Stimulated activated naive CD8-positive, alpha-beta T cell treated with anti-CD3 and anti-CD28 coated beads, Interleukin-15, Interleukin-2, amounts not matched to agents 100 U/mL and 50 U/mL, for 24 hours (primary cell): ENCODE measurements around the gene PADI2.

Experiments
- ATAC-seq: fragments of 150-1000 bp; cut with Tn5 transposase; one replicate; pipeline ENCODE4 v1.10.0; 2021
- DNase-seq: peaks from one replicate; pipeline ENCODE4 v3.0.0; 2021

The PADI2 gene

DNA sequence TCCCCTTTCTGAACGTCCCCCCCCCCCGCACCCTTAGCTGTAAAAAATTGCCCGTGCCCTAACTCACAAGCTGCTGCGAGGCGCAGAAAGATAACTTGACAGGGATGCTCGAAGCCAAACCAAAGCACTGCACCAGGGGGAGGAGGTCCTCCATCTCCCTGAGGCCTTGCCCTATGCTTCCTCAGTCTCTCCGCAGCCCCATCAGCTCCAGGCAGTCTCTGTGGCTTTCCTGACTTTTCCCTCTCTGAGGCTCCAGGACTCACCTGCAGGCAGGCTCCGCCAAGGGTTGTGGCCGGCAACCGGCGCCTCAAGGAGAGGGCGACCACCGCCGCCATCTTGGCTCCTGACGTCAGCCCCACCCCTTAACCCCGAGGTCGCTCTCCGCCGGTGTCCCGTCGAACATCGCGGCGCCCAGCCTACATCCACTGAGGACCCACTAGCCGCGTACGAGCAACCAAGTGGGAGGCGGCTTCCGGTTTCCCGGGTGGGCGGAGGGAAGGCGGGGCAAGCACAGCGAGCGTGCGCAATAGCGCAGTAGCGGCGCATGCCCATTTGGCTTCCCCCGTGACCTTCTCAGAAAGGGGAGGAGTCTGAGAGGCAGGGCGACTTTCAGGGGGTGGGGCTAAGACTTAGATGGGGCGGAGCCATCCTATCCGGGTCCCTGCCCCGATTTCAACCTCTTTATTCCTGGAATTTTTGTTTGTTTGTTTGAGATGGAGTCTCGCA is 65.4 kb downstream of the PADI2 start, which contains the start of gene SDHB:
Gene SDHB (minus strand): TSS at position 348 of the 726 bp plus-strand sequence. CDS start 13 bp downstream, at position 335.
- ATAC-seq: peak; percentile 100
- DNase-seq: peak; percentile 99

DNA sequence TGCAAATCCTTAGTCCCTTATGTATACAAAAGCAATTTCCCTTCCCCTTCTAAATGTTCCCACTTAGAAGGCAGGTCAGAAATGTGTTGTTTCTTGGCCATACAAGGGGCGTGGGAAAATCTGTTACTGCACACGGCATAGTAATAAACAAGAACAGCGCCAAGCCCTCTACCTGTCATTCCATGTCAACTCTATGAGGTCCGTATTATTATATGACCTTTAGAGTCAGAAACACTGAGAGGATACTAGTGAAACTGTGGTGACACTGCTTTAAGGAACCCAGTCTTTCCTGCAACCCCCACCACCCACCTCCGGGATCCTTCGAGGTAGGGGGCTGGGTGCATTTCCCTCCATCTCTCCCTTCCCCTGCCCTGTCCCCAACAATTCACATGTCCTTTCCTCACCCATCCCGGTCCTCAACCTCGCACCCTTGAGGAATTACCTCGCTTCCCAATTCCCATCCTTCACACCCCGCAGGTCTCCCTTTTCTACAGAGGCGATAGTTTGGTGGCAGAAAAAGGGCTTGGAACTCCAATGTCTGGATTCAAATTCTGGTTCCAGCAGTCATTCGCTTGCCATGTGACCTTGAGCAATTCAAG is 66.1 kb downstream of the PADI2 start:
- ATAC-seq (no peak), DNase-seq (peak; percentile 12)

DNA sequence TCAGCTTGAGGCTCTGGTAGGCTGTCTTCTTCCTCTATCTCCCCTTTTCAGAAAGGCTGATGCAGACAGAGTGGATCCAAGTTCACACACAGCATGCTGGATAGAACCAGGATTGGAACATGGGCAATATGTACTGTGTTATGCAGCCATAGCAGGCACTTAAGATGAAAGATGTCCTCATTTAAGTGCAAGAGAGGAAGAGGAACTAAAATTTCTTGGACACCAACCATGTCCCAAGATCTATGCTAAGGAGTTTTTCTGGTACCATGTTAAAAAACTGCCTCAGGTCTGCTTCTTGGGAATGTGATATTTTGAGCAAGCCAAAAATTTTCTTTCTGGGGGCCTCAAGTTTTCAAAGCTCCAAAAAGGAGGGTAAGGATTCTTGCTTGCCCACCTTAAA is 66.6 kb downstream of the PADI2 start:
- ATAC-seq (no peak), DNase-seq (no peak)

DNA sequence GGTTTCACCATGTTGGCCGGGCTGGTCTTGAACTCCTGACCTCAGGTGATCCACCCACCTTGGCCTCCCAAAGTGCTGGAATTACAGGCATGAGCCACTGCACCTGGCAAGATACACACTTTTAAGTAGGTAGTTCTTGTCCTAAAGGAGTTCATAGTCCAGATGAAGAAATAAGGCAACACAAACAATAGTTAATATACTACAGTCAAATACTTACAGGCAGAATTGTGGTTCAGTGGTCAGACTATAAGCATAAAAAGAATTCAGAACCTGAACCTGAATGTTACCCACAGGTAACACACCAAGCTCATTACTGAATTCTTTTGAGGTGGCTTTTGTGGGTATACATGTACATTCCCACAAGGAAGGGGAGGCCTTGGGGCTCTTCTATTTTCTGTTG is 67.2 kb downstream of the PADI2 start:
- ATAC-seq (no peak), DNase-seq (no peak)

DNA sequence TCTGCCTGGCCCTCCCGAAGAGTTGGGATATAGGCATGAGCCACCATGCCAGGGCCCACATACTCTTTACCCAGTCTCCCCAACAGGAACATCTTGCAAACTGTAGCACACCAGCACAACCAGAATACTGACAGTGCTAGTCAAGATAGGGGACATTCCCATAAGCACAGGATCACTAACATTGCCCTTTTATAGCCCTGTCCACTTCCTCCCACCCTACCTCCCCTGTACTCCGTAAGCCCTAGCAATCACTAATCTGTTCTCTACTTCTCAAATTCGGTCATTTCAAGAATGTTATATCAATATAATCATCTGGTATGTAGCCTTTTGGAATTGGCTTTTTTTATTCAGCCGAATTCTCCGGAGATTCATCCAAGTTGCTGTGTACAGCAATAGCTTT is 71.3 kb downstream of the PADI2 start:
- no peak for DNase-seq
- ATAC-seq: no peak

DNA sequence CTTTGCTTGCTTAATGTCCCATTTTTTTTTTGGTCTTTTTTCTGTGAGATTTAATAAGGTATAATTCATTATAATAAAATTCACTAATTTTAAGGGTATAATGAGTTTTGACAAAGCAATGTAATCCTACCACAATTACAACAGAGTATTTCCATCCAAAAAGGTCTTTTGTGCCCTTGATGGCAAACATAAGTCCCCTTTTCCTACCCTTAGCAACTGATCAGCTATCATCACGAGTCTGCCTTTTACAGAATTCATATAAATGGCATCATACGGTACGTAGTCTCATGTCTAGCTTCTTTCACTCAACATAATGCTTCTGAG is 73.0 kb downstream of the PADI2 start:
- ATAC-seq: no peak
- DNase-seq: no peak

DNA sequence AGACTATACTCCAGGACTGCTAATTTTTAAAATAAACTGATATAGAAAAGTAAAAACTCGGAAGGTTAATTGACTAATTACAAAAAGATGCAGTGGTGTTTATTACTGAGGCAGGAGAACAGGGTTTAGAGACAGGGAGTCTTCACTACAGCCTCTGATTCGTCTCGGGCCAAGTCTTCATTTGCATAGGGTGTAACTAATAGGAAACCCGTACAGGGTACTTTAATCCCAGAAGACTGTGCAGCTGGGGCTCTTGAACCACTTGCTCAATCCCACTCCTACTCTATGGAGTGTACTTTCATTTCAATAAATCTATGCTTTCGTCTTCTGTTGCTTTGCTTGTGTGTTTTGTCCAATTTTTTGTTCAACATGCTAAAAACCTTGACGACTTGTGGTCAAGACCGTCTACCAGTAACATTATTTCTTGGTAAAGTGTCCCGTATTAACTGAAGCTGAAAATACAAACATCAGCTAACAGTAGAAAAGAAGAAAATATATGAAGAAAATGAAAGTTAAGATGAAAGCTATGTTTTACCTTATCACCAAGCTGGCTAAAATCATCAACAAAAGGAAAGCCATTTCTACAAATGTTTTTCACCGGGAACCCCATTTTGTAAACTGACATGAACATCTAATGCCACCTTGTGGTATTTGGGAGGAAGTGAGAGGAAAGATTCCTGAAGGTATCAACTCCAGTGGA is 73.5 kb downstream of the PADI2 start:
- DNase-seq (no peak), ATAC-seq (no peak)

DNA sequence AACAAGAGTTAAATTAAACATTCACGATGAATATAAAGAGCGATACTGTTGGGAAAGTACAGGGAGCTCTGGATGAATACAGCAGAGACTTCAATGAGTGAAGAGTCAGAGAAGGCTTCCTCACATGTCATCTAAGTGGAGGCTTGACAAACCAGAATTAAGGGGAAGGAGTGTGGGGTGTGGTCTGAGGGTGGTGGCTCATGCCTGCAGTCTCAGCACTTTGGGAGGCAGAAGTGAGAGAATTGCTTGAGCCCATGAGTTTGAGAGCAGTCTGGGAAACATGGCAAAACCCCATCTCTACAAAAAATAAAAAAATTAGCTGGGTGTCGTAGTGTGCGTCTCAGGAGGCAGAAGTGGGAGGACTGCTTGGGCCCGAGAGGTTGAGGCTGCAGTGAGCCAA is 74.1 kb downstream of the PADI2 start:
- ATAC-seq (no peak), DNase-seq (no peak)

DNA sequence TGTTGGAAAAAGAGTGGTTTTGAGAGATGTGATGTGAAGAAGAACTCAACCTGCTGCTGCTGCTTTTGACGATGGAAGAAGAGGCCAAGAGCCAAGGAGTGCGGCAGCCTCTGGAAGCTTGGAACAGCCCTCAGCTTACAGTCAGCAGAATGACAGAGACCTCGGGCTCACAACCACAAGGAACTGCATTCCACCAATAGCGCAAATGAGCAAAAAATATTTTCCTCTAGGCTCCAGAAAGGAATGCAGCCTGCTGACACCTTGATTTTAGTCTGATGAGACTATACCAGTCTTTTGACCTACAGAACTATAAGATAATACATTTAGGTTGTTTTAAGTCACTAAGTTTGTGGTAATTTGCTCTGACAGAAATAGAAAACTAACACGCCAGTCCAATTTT is 75.6 kb downstream of the PADI2 start:
- ATAC-seq: no peak
- no peak for DNase-seq

DNA sequence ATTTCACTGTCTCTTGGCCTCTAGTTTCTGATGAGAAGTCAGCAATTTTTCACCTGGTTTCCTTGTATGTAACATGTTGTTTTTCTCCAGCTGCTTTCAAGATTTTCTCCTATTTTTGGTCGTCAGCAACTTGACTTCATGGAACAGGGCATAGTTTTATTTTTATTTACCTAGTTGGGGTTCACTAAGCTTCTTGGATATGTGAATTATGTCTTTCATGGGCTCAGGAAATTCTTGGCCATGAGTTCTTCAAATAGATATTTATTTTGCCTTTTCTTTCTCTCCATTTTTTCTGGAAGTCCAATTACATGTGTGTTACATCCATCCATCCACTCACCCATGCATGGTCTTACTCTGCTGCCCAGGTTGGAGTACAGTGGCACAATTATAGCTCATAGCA is 79.1 kb downstream of the PADI2 start:
- DNase-seq (no peak), ATAC-seq (no peak)

DNA sequence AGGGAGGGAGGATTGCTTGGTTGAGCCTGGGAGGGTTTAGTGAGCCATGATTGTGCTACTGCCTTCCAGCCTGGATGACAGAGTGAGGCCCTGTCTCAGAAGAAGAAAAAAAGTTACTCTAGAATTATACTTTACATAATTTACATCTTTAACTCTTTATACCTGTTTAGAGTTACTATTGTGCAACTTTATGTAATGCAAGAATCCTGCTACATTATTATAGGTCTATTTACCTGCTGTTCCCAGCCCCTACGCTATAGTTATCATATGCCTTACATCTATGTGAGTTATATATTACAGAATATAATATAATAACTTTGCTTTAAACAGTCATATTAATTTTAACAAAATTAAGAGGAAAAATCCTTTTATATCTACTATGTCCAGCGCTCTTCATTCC is 79.7 kb downstream of the PADI2 start:
- ATAC-seq (no peak), DNase-seq (no peak)

DNA sequence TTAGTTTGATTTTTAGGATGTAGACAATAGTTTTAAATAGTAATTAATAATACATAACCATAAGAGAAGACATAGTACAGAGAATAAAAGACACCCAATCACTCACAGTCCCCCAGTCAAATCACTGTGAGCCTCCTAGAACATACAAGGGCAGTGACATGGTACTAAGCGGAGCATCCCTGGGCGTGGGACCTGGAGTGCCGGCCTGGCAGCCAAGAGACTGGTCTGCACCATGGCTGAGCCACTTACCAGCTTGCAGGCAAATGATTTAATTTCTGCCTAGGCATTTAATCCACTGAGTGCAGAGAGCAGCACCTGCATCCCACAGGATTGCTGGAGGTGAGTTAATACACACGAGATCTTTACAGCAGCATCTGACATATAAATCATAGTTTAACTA is 85.8 kb downstream of the PADI2 start:
- ATAC-seq: no peak
- DNase-seq: no peak

DNA sequence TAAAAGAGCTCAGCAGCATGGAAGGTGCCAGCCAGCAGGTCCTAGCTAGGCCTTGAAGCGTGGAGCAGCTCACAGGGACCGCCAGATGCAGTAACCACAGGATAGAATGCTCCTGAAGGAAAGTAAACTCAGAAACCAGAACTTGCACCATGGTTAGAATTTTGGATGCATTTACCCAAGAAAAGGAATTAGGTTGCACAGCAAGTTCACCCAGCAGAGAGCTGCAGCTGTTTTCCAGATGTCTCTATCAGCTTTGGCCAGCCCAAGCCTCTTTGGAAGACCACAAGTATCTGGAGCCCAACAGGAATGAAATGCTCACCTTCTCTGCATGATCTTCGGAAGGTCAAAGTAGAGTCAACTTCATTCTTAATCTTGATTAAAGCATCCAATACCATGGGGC is 86.5 kb downstream of the PADI2 start:
- DNase-seq (no peak), ATAC-seq (no peak)

DNA sequence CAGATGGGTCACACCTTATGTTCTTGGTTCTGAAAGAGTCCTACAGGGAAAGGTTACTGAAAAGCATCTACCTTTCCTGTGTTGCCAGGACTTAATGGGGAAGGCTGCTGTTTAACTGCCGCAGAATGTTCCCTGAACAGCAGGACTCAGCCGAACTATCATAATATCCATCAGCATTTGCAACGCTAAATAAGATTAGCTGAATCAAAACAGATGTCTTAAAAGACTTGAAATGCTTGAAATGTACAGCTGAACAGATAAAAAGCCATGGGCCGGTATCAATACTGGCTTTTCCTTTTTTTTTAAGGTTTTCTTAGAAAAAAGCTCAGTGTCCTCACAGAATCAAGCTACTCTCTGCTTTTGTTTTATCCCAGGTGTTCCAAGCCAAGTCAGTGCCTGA is 87.8 kb downstream of the PADI2 start:
- no peak for ATAC-seq

DNA sequence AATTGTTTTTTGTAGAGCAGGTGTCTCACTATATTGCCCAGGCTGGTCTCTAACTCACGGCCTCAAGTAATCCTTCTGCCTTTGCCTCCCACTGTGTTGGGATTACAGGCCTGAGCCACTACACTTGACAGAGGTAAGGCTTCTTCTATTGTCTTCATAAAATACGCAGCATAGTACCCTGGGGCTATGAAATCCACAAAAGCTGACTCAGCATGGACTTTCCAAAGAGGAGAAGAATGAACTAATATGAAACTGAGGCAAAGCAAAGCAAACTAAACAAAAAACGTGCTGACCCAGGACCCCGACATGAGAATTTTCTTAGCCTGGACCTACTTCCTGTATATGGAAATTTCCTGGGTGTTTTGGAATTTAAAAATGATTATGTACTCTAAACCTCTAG is 89.0 kb downstream of the PADI2 start:
- ATAC-seq: no peak
- no peak for DNase-seq

More for the DNA sequence above, 87.8 kb downstream of the PADI2 start:
- DNase-seq: no peak

DNA sequence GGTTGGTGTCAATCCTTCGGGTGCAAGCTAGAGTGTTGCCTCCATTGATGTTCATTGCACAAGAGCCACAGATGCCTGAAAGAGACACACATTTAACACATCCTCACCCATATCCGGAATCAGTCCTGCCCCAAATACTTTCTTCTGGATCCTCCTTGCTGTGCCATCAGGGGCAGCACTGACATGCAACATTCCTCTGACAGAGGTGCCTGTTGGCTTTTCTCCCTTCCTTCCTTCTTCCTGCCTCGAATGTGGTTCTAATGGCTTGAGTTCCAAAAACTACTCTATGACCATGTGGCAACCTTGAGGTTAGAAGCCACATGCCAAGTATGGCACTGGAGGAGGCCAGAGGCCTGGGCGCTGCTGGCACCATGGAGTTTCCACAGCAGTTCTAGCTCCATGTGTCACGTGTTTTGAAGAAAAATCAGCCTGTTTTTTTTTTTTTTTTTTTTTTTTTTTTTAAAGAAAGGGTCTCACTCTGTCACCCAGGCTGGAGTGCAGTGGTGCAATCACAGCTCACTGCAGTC is 90.5 kb downstream of the PADI2 start:
- DNase-seq: no peak
- ATAC-seq: no peak

DNA sequence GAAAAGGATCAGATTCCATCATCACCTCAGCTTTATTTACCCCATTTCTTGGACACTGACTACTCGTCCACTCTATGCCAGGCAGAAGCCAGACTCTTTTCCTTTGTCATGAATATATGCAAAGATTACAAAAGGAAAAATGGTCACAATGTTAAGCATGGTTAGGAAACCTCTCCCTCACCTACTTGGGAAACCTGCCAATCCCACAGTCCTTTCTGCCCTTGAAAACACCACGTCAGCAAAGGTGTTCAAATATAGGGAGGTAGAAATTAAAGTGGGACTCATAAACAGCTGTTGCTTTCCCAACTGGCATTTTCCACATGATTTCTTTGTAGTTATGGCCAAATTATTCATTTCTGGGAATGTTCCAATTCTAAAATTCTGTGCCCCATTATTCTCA is 91.4 kb downstream of the PADI2 start:
- ATAC-seq (no peak), DNase-seq (no peak)

DNA sequence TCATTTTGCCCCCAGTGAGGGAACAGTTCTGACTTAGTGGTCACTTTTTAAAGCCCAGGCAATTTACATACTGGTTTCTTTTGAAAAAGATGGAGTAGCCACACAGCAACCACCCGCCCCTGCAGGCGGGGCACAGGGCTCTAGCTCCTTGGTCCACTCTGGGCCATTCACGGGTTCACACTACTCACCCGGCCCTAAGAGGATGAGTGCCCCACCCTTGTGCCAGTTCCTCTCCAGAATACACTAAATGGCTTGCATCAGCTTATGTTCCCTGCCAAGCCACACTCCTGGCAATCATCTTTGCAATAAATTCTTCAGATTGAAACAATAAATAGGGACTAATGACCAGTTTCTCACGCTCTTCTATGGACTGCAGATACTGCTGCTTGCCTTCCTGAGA is 91.8 kb downstream of the PADI2 start:
- no peak for DNase-seq
- ATAC-seq: no peak

DNA sequence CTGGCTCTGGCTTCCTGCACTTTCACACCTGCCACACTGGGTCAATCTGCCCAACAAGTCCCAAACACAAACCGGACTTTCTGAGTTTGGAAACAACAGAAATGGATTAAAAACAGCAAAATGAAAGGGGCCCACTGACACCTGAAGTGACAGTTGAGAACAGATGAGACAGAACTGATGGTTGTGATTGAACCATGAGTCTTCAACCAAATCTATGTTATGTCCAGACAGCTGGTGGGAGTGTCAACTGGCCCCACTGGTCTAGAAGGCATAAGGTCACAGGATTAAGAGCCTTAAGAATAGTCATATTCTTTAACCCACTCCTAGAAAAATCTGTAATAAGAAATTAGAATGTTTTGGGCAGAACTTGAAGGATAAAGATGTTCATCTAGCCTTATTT is 94.5 kb downstream of the PADI2 start:
- DNase-seq (no peak), ATAC-seq (no peak)

DNA sequence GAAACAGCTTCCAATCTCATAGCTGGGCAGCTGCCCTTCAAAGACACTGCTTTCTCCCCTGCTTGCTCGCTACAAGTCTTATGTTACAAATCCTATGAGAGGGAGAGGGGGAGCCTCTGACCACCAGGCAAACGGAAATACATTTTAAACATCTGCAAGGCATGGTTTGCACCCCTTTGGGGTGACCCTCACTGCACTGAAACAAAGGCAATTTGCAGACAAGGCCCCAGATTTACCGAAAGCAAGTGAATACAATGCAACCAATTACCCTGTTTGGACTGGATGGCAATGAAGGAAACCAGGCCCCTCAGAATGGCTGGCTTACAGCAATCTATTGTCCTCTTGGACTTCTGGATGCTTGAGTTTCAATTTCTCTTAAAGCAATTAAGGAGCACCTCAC is 95.7 kb downstream of the PADI2 start:
- no peak for DNase-seq
- no peak for ATAC-seq

DNA sequence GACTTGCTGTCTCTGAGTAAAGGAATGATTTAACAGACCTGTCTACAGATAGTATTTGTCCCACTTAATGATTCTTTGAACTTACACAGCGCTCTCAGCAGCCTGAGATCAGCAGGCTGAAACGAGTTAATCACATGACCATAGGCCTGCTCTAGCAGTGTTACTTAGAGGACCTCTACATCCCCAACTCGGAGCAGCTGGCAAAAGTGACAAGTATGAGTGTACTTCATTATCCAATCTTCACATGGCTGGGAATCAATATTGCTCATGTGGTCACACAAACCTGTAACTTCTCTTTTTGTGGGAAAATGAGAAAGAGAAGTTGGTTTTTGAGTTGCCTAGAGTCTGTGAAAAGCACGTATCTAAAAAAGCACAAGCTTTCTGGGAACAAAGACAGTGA is 96.1 kb downstream of the PADI2 start:
- DNase-seq (no peak), ATAC-seq (no peak)

DNA sequence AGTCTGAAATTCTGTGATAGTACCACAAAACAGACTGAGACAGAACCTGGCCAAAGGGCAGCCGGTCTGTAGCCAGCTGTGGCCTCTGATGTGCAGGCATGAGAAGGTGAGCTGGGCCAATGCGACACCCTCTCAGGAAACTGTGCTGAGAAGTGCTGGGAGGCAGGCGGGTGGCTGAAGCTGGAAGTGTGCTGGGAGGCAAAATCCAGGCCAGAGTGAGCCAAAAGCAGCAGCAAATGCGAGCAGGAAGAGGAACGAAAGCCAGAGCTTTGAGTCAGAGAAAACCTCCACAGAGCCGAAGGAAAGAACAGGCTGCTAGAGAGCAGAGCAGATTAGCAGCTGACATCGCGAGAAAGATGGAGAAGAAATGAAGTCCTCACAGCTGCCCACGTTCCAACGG is 97.4 kb downstream of the PADI2 start:
- ATAC-seq: no peak
- DNase-seq: no peak

DNA sequence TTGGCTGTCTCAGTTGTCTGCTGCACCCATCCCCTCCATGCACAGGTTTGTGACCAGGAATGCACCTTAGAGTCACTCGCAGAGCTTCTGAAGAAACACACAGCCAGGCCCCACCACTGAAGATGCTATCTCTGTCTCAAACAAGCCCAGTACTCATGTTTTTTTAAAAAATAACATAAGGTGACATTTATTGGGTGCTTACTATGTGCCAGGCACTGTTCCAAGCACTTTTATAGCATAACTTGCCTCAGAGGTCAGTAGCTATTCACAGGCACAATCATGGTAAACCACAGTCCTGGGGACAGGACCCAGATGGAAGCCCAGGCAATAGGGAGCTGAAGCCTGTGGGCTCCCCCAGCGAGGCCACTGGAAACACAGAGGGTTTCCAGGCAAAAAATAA is 98.7 kb downstream of the PADI2 start:
- no peak for DNase-seq
- no peak for ATAC-seq

DNA sequence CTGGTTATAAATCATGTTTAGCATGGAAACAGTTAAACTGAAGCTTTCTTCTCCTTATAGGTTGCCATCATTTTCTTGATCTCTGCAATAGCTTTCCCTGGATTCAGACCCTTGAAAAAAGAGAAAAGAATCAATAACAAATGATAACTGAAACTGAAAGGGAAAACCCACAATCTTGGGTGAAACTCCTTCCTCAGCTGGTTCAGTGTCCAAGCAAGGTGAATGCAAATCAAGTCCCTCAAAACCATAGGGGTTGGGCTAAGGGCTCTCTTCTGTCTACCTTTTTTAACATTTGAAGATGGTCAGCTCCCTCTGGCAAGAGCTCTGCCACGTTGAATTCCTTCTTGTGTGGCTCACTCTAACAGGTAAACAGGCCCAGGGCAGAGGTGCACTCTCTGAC is 100.4 kb downstream of the PADI2 start:
- DNase-seq (no peak), ATAC-seq (no peak)
